ENCODE data around the gene USHBP1.
A peak's percentile ranks its signal among the peaks of the same experiment; 100 is the strongest.

USHBP1 gene

GRCh38 chr19:17262557-17262956, 2.0 kb downstream of the USHBP1 start:
- no peak for DNase-seq

- peak; percentile 94 for DNase-seq
Measured at GRCh38 chr19:17260842-17261325, 3.7 kb downstream of the USHBP1 start.

DNA sequence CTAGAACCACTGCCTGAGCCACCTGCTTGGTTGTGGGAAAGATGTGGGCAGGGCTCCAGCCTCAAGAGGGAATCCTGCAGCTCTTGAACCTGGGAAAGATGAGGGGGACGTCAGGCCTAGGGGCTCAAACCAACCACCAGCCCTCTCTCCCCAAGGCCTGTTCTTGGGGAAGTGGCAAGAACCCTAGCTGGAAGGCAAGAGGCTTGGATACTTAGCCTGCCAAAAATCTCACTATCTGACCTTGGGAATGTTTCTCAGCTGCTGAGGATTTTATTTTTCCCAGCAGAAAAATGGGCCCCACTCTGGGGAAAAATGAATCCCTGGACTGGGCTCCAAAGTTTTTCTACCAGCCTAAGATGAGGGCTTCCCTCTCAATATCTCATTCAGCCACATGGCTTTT, 4.6 kb downstream of the USHBP1 start:
- no peak for DNase-seq

- DNase-seq: no peak
Measured at GRCh38 chr19:17259118-17259780, 5.3 kb downstream of the USHBP1 start.

- no peak for DNase-seq
Measured at GRCh38 chr19:17256130-17256529, 8.4 kb downstream of the USHBP1 start.

GRCh38 chr19:17255150-17255621, 9.4 kb downstream of the USHBP1 start:
- DNase-seq: no peak

DNA sequence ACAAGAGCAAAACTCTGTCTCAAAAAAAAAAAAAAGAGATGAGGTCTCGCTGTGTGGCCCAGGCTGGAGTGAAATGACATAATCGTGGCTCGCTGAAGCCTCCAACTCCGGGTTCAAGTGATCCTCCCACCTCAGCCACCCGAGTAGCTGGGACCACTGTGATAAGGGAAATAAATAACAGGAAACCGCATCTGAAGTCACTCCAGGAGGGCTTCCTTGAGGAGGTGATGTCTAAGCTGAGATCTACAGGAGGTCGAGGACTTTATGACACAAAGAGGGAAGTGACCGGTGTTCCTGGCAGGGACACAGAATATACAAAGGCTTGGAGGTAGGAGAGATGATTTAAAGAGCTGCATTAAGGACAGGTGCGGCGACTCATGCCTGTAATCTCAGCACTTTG, 9.9 kb downstream of the USHBP1 start:
- DNase-seq: no peak

- DNase-seq: no peak
Measured at GRCh38 chr19:17249887-17250548, 14.5 kb downstream of the USHBP1 start.

DNA sequence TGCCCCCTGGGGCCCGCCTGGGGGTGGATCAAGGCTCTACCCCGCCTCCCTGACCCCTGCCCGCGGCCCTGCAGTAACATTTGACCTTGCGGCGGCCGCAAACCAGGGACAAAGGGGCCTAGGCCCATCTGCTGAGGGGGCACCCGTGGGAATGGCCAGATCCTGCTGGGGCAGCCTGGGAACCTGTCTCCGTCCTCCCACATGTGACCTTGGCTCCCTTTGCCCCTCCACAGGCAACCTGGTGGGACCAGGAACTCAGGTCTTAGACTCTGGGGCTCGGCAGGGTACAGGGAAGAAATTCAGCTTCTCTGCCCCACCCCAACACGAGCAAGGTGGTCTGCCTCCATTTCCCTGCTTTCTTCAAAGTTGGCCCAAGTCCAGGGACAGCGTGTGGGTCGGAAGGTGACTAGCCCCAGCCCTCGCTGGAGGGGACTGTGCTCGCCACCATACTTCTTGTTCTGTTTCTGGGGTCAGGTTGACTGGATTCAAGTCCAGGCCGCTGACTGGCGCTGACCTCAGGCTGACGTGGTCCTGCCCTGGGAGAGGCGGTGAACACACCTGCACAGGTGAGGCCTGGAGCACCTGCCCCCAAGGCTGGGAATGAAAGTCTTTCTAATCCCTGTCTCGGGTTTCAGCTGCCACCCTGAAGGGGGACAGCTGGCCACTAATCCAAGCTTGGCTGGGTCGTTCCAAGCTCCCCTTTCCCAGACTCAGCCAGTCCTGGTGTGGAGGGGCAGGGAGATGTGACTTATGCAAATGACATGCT, 16.4 kb downstream of the USHBP1 start:
- DNase-seq: peak; percentile 47

DNA sequence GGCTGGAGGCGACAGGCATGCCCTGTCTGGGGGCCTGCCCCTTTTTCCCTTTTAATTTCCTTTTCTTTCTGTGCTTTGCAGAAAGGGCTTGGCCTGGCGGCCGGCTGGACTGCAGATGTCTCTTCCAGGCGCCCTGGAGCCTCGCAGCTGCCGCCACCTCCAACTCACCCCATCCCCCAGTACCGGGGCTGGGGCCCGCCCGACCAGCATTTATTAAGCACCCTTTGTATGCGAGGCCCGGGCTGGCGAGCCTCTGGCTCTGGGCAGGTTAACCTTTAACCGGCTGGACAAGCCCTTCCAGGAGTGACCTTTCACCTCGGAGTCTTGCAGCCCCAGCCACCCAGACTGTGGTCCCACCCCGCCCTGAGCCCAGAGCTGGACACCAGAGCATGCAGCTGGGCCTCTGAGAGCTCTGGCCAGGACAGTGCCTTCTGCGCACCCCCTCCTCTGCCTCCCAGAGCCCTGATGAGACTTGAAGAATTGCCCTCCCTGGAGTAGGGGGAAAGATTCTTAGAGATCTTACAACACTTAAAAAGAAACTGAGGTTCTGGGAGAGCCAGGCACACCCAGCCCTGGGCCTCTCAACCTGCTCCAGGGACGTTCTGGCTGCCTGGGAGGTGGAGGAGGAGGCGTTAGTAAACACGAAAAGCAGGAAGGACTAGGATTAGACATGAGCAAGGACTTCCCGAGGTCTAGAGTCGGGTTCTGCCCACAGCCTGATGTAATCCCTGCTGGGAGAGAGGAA, 17.7 kb downstream of the USHBP1 start:
- peak; percentile 21 for DNase-seq

- no peak for DNase-seq
Measured at GRCh38 chr19:17245535-17245984, 19.0 kb downstream of the USHBP1 start, which contains the start of gene NR2F6. Gene NR2F6, minus strand, starts transcription at chr19:17245919. Its CDS starts 699 bp downstream, at chr19:17245220.

DNA sequence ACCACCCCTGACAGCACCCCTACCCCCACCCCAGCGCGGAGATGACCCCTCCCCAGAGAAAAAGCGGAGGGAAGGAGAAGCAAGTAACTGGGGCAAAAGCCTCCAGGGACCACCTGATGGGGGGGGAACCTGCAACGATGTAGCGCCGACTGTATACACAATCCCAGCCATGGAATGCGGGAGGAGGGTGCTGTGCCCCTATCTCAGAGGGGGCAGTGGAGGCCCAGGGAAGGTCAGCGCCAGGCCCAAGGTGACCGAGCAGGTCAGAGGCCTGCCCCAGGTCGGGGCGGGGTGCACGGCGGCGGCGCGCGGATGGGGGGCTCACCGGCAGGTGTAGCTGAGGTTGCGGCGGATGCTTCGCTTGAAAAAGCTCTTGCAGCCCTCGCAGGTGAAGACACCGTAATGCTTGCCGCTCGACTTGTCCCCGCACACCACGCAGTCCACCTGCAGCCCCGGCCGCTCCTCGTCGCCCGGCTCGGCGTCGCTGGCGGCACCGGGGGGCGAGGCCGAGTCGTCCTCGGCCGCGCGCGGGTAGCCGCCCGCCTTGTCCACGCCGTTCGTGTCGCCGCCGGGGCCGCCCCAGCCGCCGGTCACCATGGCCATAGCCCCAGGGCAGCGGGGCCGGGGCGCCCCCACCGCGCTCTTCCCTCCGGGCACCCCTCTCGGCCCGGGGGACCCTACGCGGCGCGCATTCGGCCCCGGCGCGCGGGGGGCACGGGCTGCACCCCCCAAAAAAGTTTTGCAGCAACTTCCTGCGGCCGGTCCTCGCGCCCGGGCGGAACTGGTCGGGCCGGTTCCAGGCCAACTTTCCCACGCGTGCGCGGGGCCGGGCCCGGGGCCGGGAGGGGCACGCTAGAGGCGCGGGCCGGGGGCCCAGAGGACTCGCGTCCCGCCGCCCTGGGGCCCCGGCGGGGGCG, 19.7 kb downstream of the USHBP1 start:
- peak; percentile 46 for DNase-seq

DNA sequence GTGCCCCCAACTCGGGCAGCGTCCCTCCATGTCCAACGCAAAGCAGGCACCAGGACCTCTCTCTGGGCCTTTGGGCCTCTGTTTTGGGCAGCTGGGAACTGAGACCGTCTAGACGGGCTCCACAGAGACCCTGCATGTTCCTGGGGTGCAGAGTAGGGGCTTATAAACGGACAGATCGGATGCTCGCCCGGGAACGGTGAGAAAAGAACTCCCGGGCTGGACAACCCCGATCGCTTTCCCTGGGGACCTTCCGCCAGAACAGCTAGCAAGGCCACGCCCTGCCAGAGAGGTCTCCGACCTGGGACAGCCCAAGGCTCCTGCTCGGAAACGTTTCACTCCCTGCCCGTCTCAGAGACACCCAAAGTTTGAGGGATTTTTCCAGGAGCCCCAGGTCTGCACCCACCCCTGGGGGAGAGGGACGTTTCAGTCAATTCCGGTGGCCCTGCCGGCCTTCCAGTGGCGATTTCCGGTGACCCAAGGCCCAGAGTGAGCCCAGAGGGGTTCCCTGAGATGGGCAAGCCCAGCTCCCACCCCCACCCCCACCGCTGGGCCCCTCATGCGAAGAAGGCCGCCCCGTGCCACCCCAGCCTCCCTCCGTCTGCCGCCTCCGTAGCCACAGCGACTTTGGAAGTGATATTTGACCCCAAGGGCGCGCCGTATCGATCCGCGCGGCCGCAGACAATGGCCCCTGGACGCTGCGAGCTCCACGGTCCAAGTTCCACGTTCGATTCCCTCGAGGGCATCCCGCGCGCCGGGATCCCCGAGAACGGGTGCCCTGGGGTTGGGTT, 20.5 kb downstream of the USHBP1 start:
- DNase-seq: peak; percentile 75

- peak; percentile 48 for DNase-seq
Measured at GRCh38 chr19:17243211-17243829, 21.2 kb downstream of the USHBP1 start.

DNA sequence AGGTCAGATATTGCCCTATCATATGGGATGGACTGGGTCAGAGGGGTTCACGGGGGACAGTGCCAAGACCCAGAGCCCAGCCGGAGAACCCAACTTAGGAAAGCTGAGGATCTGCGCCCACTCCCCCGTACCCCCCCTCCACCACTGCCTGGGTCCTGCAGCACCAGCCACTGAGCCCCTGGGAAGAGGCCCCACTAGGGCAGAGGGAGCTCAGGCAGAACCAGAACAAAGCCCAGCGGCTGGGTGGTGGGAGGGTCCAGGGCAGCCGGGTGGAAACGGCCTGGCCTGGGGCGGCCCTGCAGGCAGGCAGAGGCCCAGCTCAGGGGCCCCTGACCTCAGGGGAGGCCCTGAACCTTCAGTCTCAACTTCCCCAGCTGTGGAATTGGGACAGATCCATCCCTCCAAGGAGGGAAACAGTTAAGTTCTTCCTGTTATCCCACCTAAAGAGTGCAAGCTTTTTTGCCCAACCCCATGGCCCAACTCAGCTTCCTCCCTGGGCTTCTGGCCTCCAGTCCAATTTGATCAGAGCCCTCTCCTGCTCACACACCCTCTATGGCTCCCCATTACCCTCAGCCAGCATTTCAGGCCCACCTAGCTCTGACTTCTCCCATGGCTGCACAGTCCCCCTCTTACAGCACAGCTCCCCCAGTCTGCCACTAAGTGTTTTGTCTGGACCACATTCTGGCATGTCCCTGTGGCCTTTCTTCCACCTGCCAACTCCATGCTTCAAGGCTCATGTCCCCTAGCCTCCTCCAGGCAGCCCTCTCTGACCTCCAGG, 21.9 kb downstream of the USHBP1 start:
- DNase-seq: peak; percentile 33

GRCh38 chr19:17240826-17241399, 23.6 kb downstream of the USHBP1 start:
- no peak for DNase-seq

GRCh38 chr19:17240062-17240752, 24.3 kb downstream of the USHBP1 start:
- peak; percentile 21 for DNase-seq
